ENCODE measurements around the gene DYNLT2.

The DYNLT2 gene

GRCh38 chr6:169741344-169741743 lies 10.0 kb downstream of the DYNLT2 start:
- no peak for DNase-seq
- TF ChIP-seq CTCF (IDR thresholded peaks at IDR 0.05) = no peak
- peaks cover 18% of the 10 kb centered on the region for H3K9me3 Mint-ChIP-seq
- peaks cover 4% of the 10 kb centered on the region for H3K36me3 Mint-ChIP-seq (ENCODE audit: low read depth)
- no peak overlapping the region for H3K27ac Mint-ChIP-seq
- H3K27me3 Mint-ChIP-seq (ENCODE audit: low read depth, poor library complexity) = peaks cover 6% of the 10 kb centered on the region
- H3K4me1 Mint-ChIP-seq = peaks cover 10% of the 10 kb centered on the region
- no peak overlapping the region for H3K4me3 Mint-ChIP-seq

- Mint-ChIP-seq H3K27ac (no peak overlapping the region), H3K9me3 (peaks cover 19% of the 10 kb centered on the region), H3K27me3 (ENCODE audit: low read depth, poor library complexity) (peaks cover 18% of the 10 kb centered on the region), H3K4me1 (peaks cover 10% of the 10 kb centered on the region), H3K4me3 (no peak overlapping the region), H3K36me3 (ENCODE audit: low read depth) (no peaks in the 10 kb centered on the region)
- DNase-seq = no peak
- no peak for TF ChIP-seq CTCF (IDR thresholded peaks at IDR 0.05)
Measured at GRCh38 chr6:169738976-169739529, 12.3 kb downstream of the DYNLT2 start.

- peak; percentile 3 for DNase-seq
- Mint-ChIP-seq H3K9me3 (peaks cover 24% of the 10 kb centered on the region), H3K27ac (no peak overlapping the region), H3K36me3 (ENCODE audit: low read depth) (no peaks in the 10 kb centered on the region), H3K4me1 (peaks cover 10% of the 10 kb centered on the region), H3K27me3 (ENCODE audit: low read depth, poor library complexity) (peaks cover 18% of the 10 kb centered on the region), H3K4me3 (no peak overlapping the region)
- no peak for TF ChIP-seq CTCF (IDR thresholded peaks at IDR 0.05)
Measured at GRCh38 chr6:169738204-169738975, 13.0 kb downstream of the DYNLT2 start.

GRCh38 chr6:169729961-169730360 lies 21.4 kb downstream of the DYNLT2 start:
- no peak for TF ChIP-seq CTCF (IDR thresholded peaks at IDR 0.05)
- peaks cover 31% of the 10 kb centered on the region for H3K4me1 Mint-ChIP-seq
- H3K4me3 Mint-ChIP-seq = no peak overlapping the region
- H3K27ac Mint-ChIP-seq = no peak overlapping the region
- peaks cover 5% of the 10 kb centered on the region for H3K36me3 Mint-ChIP-seq (ENCODE audit: low read depth)
- H3K9me3 Mint-ChIP-seq = peaks cover 24% of the 10 kb centered on the region
- H3K27me3 Mint-ChIP-seq (ENCODE audit: low read depth, poor library complexity) = peaks cover 6% of the 10 kb centered on the region
- no peak for DNase-seq

- no peak for DNase-seq
- H3K9me3 Mint-ChIP-seq = no peaks in the 10 kb centered on the region
- H3K27me3 Mint-ChIP-seq (ENCODE audit: low read depth, poor library complexity) = peaks cover 3% of the 10 kb centered on the region
- peak overlapping the region; percentile 34 for H3K4me3 Mint-ChIP-seq
- H3K36me3 Mint-ChIP-seq (ENCODE audit: low read depth) = peaks cover 5% of the 10 kb centered on the region
- H3K4me1 Mint-ChIP-seq = peaks cover 45% of the 10 kb centered on the region
- no peak for TF ChIP-seq CTCF (IDR thresholded peaks at IDR 0.05)
- H3K27ac Mint-ChIP-seq = no peak overlapping the region
Measured at GRCh38 chr6:169726963-169727362, 24.4 kb downstream of the DYNLT2 start.

GRCh38 chr6:169726049-169726400 lies 25.3 kb downstream of the DYNLT2 start:
- H3K36me3 Mint-ChIP-seq (ENCODE audit: low read depth) = peaks cover 5% of the 10 kb centered on the region
- H3K4me1 Mint-ChIP-seq = peaks cover 54% of the 10 kb centered on the region
- peak overlapping the region; percentile 93 for H3K27ac Mint-ChIP-seq
- peaks cover 3% of the 10 kb centered on the region for H3K27me3 Mint-ChIP-seq (ENCODE audit: low read depth, poor library complexity)
- H3K9me3 Mint-ChIP-seq = no peaks in the 10 kb centered on the region
- TF ChIP-seq CTCF (IDR thresholded peaks at IDR 0.05) = no peak
- DNase-seq = no peak
- peak overlapping the region; percentile 81 for H3K4me3 Mint-ChIP-seq
